Ectodermal cell (in vitro differentiated cells): ENCODE results near the gene CDX2.

Source experiments
- H3K27ac ChIP-seq: 2 replicates; pipeline ENCODE4 v1.7.0; 2013; ENCODE audit warnings: mild to moderate bottlenecking, low read depth, low read length; ENCODE audit not compliant: insufficient read depth, poor library complexity, severe bottlenecking
- H3K27me3 ChIP-seq: 2 replicates; pipeline ENCODE4 v1.7.0; 2013; ENCODE audit warnings: mild to moderate bottlenecking, low read length; ENCODE audit not compliant: insufficient read depth, control insufficient read depth, poor library complexity, severe bottlenecking
- H3K36me3 ChIP-seq: one replicate; pipeline ENCODE4 v1.7.0; 2013; ENCODE audit warnings: low read length; ENCODE audit not compliant: control insufficient read depth, insufficient read depth
- H3K4me1 ChIP-seq: one replicate; pipeline ENCODE4 v1.7.0; 2013; ENCODE audit warnings: low read length; ENCODE audit not compliant: control insufficient read depth, insufficient read depth
- H3K4me3 ChIP-seq: 2 replicates; pipeline ENCODE4 v1.7.0; 2013; ENCODE audit warnings: low read depth, low read length, control low read depth; ENCODE audit not compliant: insufficient read depth
- H3K9me3 ChIP-seq: 2 replicates; pipeline ENCODE4 v1.7.0; 2013; ENCODE audit warnings: mild to moderate bottlenecking, low read length, moderate library complexity; ENCODE audit not compliant: control insufficient read depth
- WGBS, 2 experiments: methylation state at CpG; one replicate each; pipeline ENCODE4 v1.1.7; 2013; ENCODE audit warnings: missing lambda C conversion rate in 2 of 2; 5-methylcytosine and 5-hydroxymethylcytosine counted together

Gene CDX2

DNA sequence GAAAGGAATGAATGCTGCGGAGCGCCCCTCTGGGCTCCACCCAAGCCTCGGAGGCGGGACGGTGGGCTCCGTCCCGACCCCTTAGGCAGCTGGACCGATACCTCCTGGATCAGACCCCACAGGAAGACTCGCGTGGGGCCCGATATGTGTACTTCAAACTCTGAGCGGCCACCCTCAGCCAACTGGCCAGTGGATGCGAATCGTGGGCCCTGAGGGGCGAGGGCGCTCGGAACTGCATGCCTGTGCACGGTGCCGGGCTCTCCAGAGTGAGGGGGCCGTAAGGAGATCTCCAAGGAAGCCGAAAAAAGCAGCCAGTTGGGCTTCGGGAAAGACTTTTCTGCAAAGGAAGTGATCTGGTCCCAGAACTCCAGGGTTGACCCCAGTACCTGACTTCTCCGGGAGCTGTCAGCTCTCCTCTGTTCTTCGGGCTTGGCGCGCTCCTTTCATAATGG, 40.7 kb downstream of the CDX2 start:
- H3K27me3 ChIP-seq = peaks cover 100% of the 10 kb centered on the region
- H3K4me1 ChIP-seq = no peaks in the 10 kb centered on the region
- WGBS, 2 experiments = 9% methylated on average over 26 of the region's 26 CpGs
- H3K27ac ChIP-seq = no peak overlapping the region
- H3K36me3 ChIP-seq = no peaks in the 10 kb centered on the region
- H3K4me3 ChIP-seq = no peak overlapping the region
- no peaks in the 10 kb centered on the region for H3K9me3 ChIP-seq

DNA sequence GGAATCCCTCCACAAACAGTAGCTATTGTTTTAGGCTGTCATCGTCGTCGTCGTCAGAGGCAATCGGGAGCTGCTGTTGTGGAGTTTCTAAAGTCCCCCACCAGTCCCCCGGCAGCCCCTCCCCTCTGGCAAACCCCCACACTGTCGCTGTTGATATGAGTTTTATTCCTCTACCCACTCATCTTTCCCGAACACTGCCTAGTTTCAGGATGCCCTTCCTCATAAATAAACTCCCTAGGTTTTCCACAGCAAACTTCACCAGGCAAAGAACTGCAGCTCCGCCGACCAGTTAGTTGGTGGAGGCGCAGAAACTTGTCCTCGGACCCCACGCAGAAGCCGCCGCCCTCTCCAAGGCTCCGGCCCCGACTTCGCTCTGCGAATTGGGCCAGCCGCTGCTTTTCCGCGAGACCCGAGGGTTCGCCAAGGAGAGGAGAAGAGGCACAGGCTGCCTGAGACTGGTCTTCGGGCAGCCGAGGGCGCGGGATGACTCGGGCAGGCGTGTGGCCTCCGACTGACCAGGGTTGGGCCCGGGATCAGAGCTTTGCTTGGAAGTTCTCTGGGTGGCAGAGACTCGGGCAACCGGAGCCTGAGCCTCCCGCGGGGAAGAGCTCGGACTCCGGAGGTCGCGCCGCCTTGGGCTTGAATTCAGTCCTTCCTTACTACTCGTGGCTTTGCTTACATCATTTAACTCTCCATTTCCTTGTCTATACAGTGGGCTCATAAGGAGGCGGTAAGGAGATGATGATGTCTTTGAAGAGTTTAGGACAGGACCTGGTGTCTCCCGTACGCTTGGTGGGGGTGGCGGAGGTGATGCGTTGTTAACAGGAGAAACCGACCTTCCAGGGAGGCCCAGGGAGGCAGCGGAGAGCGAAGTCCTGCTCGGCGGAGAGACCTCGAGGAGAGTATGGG, 41.4 kb downstream of the CDX2 start:
- no peak overlapping the region for H3K4me3 ChIP-seq
- no peaks in the 10 kb centered on the region for H3K36me3 ChIP-seq
- peaks cover 100% of the 10 kb centered on the region for H3K27me3 ChIP-seq
- no peak overlapping the region for H3K27ac ChIP-seq
- WGBS, 2 experiments = 7 to 8% methylated on average over 52 to 53 of the region's 53 CpGs
- no peaks in the 10 kb centered on the region for H3K4me1 ChIP-seq
- no peaks in the 10 kb centered on the region for H3K9me3 ChIP-seq

DNA sequence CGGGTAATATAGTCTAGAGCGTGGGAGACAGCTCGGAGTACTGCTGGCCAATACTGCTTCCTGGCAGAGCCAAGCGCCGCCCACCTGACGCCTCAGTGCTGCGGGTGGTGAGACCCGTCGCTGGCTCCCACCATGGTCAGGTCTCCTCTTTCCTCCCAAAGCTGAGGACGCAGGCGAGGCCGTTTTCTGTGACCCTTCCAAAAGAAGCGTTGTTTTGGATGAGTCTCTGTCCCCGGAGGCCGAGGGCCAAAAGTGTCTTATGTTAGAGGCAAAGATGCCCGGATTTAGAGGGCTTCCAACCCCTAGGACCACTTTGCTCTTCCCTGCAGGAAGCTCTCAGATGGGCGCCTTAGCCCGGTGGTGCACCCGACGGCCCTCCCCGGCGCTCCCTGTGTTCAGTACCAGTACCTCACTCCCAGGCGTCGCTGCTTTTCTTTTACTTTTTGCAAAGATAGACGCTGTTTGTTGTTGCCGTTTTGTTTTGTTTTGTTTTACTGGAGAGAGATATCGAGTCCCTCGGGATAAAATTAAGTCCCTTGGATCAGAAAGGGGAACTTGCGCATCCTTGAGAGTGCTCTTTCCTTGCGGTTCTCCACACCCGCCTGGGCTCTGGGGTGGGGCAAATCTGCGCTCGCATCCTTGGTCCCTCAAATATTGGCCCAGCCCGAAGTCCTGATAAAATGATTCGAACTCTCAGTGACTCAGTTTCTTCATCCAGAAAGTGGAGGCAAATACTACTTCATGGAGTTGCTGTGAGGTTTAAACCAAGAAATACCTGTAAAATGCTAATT, 42.3 kb downstream of the CDX2 start:
- H3K4me1 ChIP-seq = no peaks in the 10 kb centered on the region
- no peak overlapping the region for H3K4me3 ChIP-seq
- peaks cover 100% of the 10 kb centered on the region for H3K27me3 ChIP-seq
- no peaks in the 10 kb centered on the region for H3K9me3 ChIP-seq
- H3K27ac ChIP-seq = no peak overlapping the region
- H3K36me3 ChIP-seq = no peaks in the 10 kb centered on the region
- 7% methylated on average over 35 of the region's 35 CpGs for WGBS, 2 experiments

DNA sequence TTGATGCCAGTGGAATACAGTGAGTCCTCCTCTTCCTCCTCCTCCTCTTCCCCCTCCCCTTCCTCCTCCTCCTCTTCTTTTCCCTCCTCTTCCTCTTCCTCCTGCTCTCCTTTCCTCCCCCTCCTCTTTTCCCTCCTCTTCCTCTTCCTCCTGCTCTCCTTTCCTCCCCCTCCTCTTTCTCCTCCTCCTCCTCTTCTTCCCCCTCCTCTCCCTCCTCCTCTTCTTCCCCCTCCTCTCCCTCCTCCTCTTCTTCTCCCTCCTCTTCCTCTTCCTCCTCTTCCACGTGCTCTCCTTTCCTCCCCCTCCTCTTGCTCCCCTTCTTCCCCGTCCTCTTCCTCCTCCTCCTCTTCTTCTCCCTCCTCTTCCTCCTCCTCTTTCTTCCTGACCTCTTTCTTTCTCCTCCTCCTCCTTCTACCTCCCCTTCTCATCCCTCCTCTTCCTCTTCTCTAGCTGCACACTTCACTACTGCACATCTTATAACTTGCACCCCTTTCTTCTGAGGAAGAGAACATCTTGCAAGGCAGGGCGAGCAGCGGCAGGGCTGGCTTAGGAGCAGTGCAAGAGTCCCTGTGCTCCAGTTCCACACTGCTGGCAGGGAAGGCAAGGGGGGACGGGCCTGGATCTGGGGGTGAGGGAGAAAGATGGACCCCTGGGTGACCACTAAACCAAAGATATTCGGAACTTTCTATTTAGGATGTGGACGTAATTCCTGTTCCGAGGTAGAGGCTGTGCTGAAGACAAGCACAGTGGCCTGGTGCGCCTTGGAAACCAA, 43.7 kb downstream of the CDX2 start:
- WGBS, 2 experiments = 35 to 37% methylated on average over 9 of the region's 9 CpGs
- Histone ChIP-seq H3K4me1 (peaks cover 7% of the 10 kb centered on the region), H3K4me3 (no peak overlapping the region), H3K27me3 (peaks cover 100% of the 10 kb centered on the region), H3K9me3 (no peaks in the 10 kb centered on the region), H3K36me3 (no peaks in the 10 kb centered on the region), H3K27ac (no peak overlapping the region)

DNA sequence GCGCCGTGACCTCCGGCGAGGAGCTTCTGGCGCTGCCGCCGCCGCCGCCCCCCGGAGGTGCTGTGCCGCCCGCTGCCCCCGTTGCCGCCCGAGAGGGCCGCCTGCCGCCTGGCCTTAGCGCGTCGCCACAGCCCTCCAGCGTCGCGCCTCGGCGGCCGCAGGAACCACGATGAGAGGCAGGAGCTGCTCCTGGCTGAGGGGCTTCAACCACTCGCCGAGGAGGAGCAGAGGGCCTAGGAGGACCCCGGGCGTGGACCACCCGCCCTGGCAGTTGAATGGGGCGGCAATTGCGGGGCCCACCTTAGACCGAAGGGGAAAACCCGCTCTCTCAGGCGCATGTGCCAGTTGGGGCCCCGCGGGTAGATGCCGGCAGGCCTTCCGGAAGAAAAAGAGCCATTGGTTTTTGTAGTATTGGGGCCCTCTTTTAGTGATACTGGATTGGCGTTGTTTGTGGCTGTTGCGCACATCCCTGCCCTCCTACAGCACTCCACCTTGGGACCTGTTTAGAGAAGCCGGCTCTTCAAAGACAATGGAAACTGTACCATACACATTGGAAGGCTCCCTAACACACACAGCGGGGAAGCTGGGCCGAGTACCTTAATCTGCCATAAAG, 44.5 kb downstream of the CDX2 start:
- Histone ChIP-seq H3K4me1 (peaks cover 7% of the 10 kb centered on the region), H3K9me3 (no peaks in the 10 kb centered on the region), H3K36me3 (no peaks in the 10 kb centered on the region), H3K27me3 (peaks cover 100% of the 10 kb centered on the region), H3K27ac (no peak overlapping the region), H3K4me3 (no peak overlapping the region)
- 2% methylated on average over 46 of the region's 46 CpGs for WGBS, 2 experiments

GRCh38 chr13:27923794-27924528, 45.2 kb downstream of the CDX2 start:
- Histone ChIP-seq H3K9me3 (no peaks in the 10 kb centered on the region), H3K4me3 (no peak overlapping the region)
- 6% methylated on average over 48 of the region's 48 CpGs for WGBS, 2 experiments

GRCh38 chr13:27922883-27923612, 46.1 kb downstream of the CDX2 start:
- Histone ChIP-seq H3K4me1 (peaks cover 8% of the 10 kb centered on the region), H3K4me3 (no peak overlapping the region), H3K9me3 (no peaks in the 10 kb centered on the region), H3K36me3 (no peaks in the 10 kb centered on the region), H3K27me3 (peaks cover 100% of the 10 kb centered on the region), H3K27ac (no peak overlapping the region)
- WGBS, 2 experiments = 11 to 12% methylated on average over 24 of the region's 24 CpGs

More at GRCh38 chr13:27923794-27924528, 45.2 kb downstream of the CDX2 start:
- Histone ChIP-seq H3K27me3 (peaks cover 100% of the 10 kb centered on the region), H3K27ac (no peak overlapping the region), H3K36me3 (no peaks in the 10 kb centered on the region), H3K4me1 (peaks cover 7% of the 10 kb centered on the region)

GRCh38 chr13:27921961-27922882, 46.9 kb downstream of the CDX2 start:
- H3K27ac ChIP-seq = no peak overlapping the region
- WGBS, 2 experiments = 4 to 5% methylated on average over 39 of the region's 39 CpGs
- H3K4me3 ChIP-seq = no peak overlapping the region
- H3K9me3 ChIP-seq = no peaks in the 10 kb centered on the region
- H3K36me3 ChIP-seq = no peaks in the 10 kb centered on the region
- H3K27me3 ChIP-seq = peaks cover 100% of the 10 kb centered on the region
- H3K4me1 ChIP-seq = peaks cover 9% of the 10 kb centered on the region
